ENCODE results near the gene ENTPD3.

DNA sequence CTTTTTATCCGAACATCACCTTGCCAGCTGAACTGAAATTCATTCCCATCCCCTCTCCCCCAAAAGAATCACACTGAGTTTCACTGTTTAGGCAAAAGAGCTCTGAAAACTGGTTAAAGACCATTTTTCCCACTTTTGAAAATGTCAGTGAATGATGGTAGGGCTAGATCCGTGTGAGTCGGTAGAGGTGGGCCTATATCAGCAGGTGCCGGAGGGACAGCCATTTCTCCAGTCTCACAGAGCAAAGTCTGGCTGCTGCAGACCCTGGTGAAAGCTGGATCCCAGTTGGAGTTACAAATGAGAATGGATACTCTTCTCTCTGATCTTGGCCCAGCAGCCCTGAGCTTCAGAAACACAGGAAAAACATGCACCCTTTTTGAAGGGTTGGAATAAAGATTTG is 10.9 kb downstream of the ENTPD3 start:
- TF ChIP-seq POLR2A (IDR thresholded peaks at IDR 0.05; ENCODE audit: low read length) = no peak
- no peak for TF ChIP-seq GATA1 (IDR thresholded peaks at IDR 0.05; ENCODE audit: low read depth, low read length)
